ENCODE data around the gene HACE1. TPM values are rescaled to one million over a fixed set of nuclear protein-coding genes. Genes with fewer than 3 reads are reported as not detected.

The HACE1 gene
- total RNA-seq, 1 experiment from 2014 or later: 13.0 TPM

DNA sequence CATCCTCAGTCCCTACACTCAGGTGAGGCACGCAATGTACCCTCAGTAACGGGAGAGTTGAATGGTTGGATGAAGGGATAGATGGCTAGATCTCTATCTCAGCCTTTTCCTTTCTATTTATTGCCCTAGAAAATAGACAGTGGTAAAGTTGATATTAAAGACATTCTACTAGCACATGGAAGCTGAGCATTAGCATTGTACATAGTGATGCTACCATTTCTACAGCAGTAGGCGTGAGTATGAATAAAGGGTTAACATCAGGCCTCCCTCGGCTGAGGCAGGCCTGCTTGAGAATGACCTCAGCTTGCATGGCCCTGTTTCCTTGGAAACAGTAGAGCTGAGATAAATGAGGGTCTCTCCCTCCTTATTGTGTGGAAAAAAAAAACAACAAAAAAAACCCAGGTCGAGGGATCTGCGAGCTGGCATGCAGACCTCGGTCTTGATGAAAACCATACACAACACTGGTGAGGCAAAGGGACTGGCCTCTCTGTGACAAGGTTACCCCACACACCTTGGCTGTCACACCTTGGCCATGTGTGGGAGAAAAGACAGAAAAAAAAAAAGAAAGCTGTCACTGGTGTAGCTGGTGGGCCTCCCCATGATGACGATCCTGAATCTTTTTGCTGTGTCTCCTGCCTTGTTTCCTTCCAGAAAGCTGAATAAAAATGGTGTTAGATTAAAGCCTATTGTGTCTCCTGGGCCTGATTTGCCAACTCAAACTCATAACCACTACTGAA lies 160.0 kb downstream of the HACE1 start:
- TF ChIP-seq REST (IDR thresholded peaks at IDR 0.05; ENCODE audit: insufficient read depth in 1 of 2, low read depth in 2 of 2, low read length in 1 of 2): no peak

DNA sequence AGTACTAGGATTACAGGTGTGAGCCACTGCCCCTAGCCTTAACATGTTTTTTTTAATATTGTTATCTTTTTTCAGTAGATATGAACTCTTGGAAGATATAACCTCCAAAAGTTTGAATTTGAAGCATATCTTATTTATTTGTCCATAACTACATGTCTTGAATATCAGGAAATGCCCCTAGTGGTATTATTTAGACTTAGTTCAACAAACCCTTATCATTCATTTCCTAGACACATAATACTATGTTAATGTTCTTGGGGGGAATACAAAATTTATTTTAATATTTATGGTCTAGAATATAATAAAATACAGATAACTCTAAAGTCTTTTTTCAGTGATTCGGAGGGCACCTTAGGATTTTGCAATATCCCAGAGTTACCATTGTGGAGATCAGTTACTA lies 160.7 kb downstream of the HACE1 start:
- Histone ChIP-seq H3K27me3 (ENCODE audit: control insufficient read depth, insufficient read depth, low read length) (no peaks in the 10 kb centered on the region), H3K9me3 (ENCODE audit: control insufficient read depth, insufficient read depth, low read depth, low read length) (no peaks in the 10 kb centered on the region), H3K36me3 (ENCODE audit: control insufficient read depth, insufficient read depth, low read length) (no peaks in the 10 kb centered on the region), H3K4me1 (ENCODE audit: control insufficient read depth, insufficient read depth, low read length) (no peaks in the 10 kb centered on the region), H3K4me3 (ENCODE audit: low read depth in 2 of 2, low read length in 2 of 2) (no peak overlapping the region), H3K27ac (ENCODE audit: low read length) (no peak overlapping the region)
- ATAC-seq (no peak), DNase-seq (ENCODE audit: low read depth, low spot score) (no peak)
- intact Hi-C loops (cut with micrococcal nuclease; ENCODE audit: unreplicated experiment): no loop called here
- in situ Hi-C loops (cut with HindIII; ENCODE audit: low pct_unique_long_range_greater_than_20kb, low sequenced_read_pairs): no loop called here
- ChIA-PET CTCF (no interaction called here), POLR2A (no interaction called here)
- TF ChIP-seq, protein P1, sequence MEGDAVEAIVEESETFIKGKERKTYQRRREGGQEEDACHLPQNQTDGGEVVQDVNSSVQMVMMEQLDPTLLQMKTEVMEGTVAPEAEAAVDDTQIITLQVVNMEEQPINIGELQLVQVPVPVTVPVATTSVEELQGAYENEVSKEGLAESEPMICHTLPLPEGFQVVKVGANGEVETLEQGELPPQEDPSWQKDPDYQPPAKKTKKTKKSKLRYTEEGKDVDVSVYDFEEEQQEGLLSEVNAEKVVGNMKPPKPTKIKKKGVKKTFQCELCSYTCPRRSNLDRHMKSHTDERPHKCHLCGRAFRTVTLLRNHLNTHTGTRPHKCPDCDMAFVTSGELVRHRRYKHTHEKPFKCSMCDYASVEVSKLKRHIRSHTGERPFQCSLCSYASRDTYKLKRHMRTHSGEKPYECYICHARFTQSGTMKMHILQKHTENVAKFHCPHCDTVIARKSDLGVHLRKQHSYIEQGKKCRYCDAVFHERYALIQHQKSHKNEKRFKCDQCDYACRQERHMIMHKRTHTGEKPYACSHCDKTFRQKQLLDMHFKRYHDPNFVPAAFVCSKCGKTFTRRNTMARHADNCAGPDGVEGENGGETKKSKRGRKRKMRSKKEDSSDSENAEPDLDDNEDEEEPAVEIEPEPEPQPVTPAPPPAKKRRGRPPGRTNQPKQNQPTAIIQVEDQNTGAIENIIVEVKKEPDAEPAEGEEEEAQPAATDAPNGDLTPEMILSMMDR (IDR thresholded peaks at IDR 0.05): peak; percentile 5; the same call in 1 of the 2 replicates
- TF ChIP-seq SIN3A (IDR thresholded peaks at IDR 0.05; ENCODE audit: borderline replicate concordance, insufficient read depth, low read depth, low read length): no peak
- no TSS peak for BruUV-seq (replicated peaks)

More for the DNA sequence above, 160.0 kb downstream of the HACE1 start:
- intact Hi-C loops (cut with micrococcal nuclease; ENCODE audit: unreplicated experiment) (no loop called here), in situ Hi-C loops (cut with HindIII; ENCODE audit: low pct_unique_long_range_greater_than_20kb, low sequenced_read_pairs) (no loop called here)
- Histone ChIP-seq H3K27me3 (ENCODE audit: control insufficient read depth, insufficient read depth, low read length) (no peaks in the 10 kb centered on the region), H3K27ac (ENCODE audit: low read length) (no peak overlapping the region), H3K4me3 (ENCODE audit: low read depth in 2 of 2, low read length in 2 of 2) (no peak overlapping the region), H3K4me1 (ENCODE audit: control insufficient read depth, insufficient read depth, low read length) (no peaks in the 10 kb centered on the region), H3K36me3 (ENCODE audit: control insufficient read depth, insufficient read depth, low read length) (no peaks in the 10 kb centered on the region), H3K9me3 (ENCODE audit: control insufficient read depth, insufficient read depth, low read depth, low read length) (no peaks in the 10 kb centered on the region)
- ChIA-PET POLR2A (interaction anchor here (0.5 kb wide), 1 partner anchor 287 kb away, joined by 3 read pairs; no protein-coding TSS in a partner anchor), CTCF (no interaction called here)
- ATAC-seq (no peak), DNase-seq (ENCODE audit: low read depth, low spot score) (no peak)
- no TSS peak for BruUV-seq (replicated peaks)

DNA sequence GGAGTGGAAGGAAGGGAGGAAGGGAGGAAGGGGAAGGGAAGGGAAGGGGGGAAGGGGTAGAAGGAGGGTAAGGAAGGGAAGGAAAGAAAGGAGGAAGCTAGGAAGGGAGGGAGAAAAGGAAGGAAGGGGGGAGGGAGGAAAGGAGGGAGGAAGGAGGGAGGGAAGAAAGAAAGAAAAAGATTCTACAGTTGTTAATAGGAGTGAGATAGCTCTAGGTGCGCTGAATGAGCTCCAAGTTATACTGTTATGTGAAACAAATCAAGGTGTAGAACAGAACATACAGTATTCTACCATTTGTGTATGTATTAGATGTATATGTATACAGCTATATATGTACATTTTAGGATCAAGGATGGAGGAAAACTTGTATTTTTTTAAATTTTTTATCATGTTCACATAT lies 167.7 kb downstream of the HACE1 start:
- Histone ChIP-seq H3K9me3 (ENCODE audit: control insufficient read depth, insufficient read depth, low read depth, low read length) (peaks cover 7% of the 10 kb centered on the region; the same call in 1 of the 2 replicates), H3K36me3 (ENCODE audit: control insufficient read depth, insufficient read depth, low read length) (no peaks in the 10 kb centered on the region), H3K27ac (ENCODE audit: low read length) (no peak overlapping the region), H3K27me3 (ENCODE audit: control insufficient read depth, insufficient read depth, low read length) (no peaks in the 10 kb centered on the region), H3K4me3 (ENCODE audit: low read depth in 2 of 2, low read length in 2 of 2) (no peak overlapping the region), H3K4me1 (ENCODE audit: control insufficient read depth, insufficient read depth, low read length) (no peaks in the 10 kb centered on the region)
- DNase-seq (ENCODE audit: low read depth, low spot score) (no peak), ATAC-seq (no peak)
- POLR2A ChIA-PET: no interaction called here
- TF ChIP-seq POLR2AphosphoS5 (IDR thresholded peaks at IDR 0.05; ENCODE audit: low read depth, low read length): no peak
- no peak for TF ChIP-seq SIN3A (IDR thresholded peaks at IDR 0.05; ENCODE audit: borderline replicate concordance, insufficient read depth, low read depth, low read length)
- no peak for TF ChIP-seq TCF7L2 (IDR thresholded peaks at IDR 0.05; ENCODE audit: low read depth, low read length)
- no peak for TF ChIP-seq REST (IDR thresholded peaks at IDR 0.05; ENCODE audit: insufficient read depth in 1 of 2, low read depth in 2 of 2, low read length in 1 of 2)
- TF ChIP-seq, protein P1 (IDR thresholded peaks at IDR 0.05): no peak
- in situ Hi-C loops (cut with HindIII; ENCODE audit: low pct_unique_long_range_greater_than_20kb, low sequenced_read_pairs): no loop called here
- BruUV-seq (replicated peaks): no TSS peak
- intact Hi-C loops (cut with micrococcal nuclease; ENCODE audit: unreplicated experiment): no loop called here
- CTCF ChIA-PET: no interaction called here
